NB4 (cell line): ENCODE measurements around the gene LRP10.

Experiments
- MYC ChIP-seq: IDR thresholded peaks from 2 replicates; pipeline ENCODE4 v1.6.1; 2011; ENCODE audit warnings: low read depth, low read length
- POLR2A ChIP-seq: IDR thresholded peaks from 2 replicates; pipeline ENCODE4 v1.6.1; 2011; ENCODE audit warnings: mild to moderate bottlenecking; ENCODE audit not compliant: insufficient read length; ENCODE audit errors: extremely low read depth
- TF ChIP-seq, protein P1 (sequence below): IDR thresholded peaks from one replicate; pipeline ENCODE4 v1.5.1; 2012; ENCODE audit warnings: low read depth, low read length

DNA sequence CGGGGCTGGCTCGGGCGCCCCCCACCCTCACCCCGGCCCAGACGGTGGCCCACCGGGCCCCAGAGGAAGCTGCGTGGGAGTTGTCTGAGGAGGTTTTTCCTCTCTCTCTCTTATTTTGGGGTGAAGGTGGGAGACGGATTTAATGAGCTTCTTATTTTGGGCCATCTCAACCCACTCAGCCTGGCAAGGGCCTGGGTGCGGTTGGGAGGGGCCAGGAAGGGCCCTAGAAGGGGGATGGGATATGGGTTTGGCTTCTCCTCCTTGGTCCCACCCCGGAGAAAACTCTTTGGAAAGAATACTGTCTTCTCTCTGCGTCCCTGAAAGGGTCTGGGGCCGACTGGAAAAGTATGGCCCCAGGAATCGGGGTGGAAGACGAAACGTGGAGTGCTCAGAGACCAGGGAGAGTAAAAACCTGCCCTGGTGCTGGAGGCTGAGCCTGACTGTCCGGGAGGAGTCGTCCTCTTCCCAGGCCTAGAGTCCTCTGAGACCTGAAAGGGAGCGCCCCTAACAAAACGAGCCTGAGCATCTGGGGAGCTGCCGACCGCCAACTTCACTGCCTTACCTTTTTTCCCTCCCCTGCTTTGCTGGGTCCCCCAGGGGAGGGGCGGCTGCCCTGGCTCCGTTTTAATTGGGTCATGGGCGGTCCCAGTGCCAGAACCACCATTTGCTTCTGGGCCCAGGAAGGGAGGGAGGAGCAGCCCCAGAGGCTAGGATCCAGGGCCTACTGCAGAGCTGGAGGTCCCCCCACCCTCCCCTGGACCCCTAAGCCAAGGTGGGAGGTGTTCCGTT lies 33.6 kb upstream of the LRP10 start:
- TF ChIP-seq MYC = no peak
- TF ChIP-seq POLR2A = no peak
- TF ChIP-seq, protein P1, sequence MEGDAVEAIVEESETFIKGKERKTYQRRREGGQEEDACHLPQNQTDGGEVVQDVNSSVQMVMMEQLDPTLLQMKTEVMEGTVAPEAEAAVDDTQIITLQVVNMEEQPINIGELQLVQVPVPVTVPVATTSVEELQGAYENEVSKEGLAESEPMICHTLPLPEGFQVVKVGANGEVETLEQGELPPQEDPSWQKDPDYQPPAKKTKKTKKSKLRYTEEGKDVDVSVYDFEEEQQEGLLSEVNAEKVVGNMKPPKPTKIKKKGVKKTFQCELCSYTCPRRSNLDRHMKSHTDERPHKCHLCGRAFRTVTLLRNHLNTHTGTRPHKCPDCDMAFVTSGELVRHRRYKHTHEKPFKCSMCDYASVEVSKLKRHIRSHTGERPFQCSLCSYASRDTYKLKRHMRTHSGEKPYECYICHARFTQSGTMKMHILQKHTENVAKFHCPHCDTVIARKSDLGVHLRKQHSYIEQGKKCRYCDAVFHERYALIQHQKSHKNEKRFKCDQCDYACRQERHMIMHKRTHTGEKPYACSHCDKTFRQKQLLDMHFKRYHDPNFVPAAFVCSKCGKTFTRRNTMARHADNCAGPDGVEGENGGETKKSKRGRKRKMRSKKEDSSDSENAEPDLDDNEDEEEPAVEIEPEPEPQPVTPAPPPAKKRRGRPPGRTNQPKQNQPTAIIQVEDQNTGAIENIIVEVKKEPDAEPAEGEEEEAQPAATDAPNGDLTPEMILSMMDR = no peak
